ENCODE measurements around the gene C4orf17. TPM values are rescaled to one million over a fixed set of nuclear protein-coding genes. Genes with fewer than 3 reads are reported as not detected.

The C4orf17 gene
- not detected in 2 replicates for total RNA-seq

GRCh38 chr4:99510721-99511120 is at the start of gene C4orf17:
C4orf17 (plus strand) TSS chr4:99511021; CDS start chr4:99513082, 2,061 bp downstream.

GRCh38 chr4:99563310-99564186 is 52.7 kb downstream of the C4orf17 start, which contains the start of gene TRMT10A:
TRMT10A (minus strand) TSS chr4:99564039; CDS start chr4:99559338, 4,701 bp downstream.

GRCh38 chr4:99574530-99575324 is 63.9 kb downstream of the C4orf17 start, which contains the start of gene MTTP:
MTTP (plus strand) TSS chr4:99574824; CDS start chr4:99574910, 86 bp downstream.

Other genes starting within 250 kb of the C4orf17 start
- gene ADH1A, start 220.0 kb upstream of the C4orf17 start, total RNA-seq = not detected in 2 replicates
- 0.29 and 1.2 TPM in 2 replicates for gene ADH1B, start 189.6 kb upstream of the C4orf17 start, total RNA-seq
- gene ADH1C, start 158.3 kb upstream of the C4orf17 start, total RNA-seq = not detected in 2 replicates
- not detected in 2 replicates for gene ADH7, start 75.7 kb upstream of the C4orf17 start, total RNA-seq
- 3.5 and 4.6 TPM in 2 replicates for gene TRMT10A, start 53.0 kb downstream of the C4orf17 start, total RNA-seq
- gene MTTP, start 63.8 kb downstream of the C4orf17 start, total RNA-seq = under 0.01 and 0.35 TPM in 2 replicates
- gene C4orf54, start 146.8 kb downstream of the C4orf17 start, total RNA-seq = not detected in 2 replicates